OCI-LY1 (cell line): ENCODE data around the gene UBAP1L.

Experiments used
- H2AFZ ChIP-seq: fragments of 200-600 bp; sonication (generic), shearing (Covaris generic); 2 replicates; pipeline ENCODE4 v1.6.0; 2014; ENCODE audit warnings: antibody characterized with exemption, mild to moderate bottlenecking, low read length
- H3F3A ChIP-seq: fragments of 200-600 bp; sonication (generic), shearing (Covaris generic); 2 replicates; pipeline ENCODE4 v1.6.0; 2014; ENCODE audit warnings: mild to moderate bottlenecking, antibody characterized with exemption, low read length, moderate library complexity; ENCODE audit not compliant: insufficient read depth
- H3K27ac ChIP-seq: fragments of 200-600 bp; sonication (generic); 2 replicates; pipeline ENCODE4 v1.5.1; 2014; ENCODE audit warnings: low read length, mixed run types, mild to moderate bottlenecking, low read depth; ENCODE audit not compliant: poor library complexity, severe bottlenecking
- H3K27me3 ChIP-seq: fragments of 200-600 bp; sonication (generic); 2 replicates; pipeline ENCODE4 v1.6.0; 2014; ENCODE audit warnings: antibody characterized with exemption, mild to moderate bottlenecking, low read length, moderate library complexity; ENCODE audit not compliant: insufficient read depth
- H3K36me3 ChIP-seq: fragments of 200-600 bp; sonication (generic); 2 replicates; pipeline ENCODE4 v1.6.1; 2014; ENCODE audit warnings: mild to moderate bottlenecking, antibody characterized with exemption, low read length, moderate library complexity, mixed read lengths; ENCODE audit not compliant: insufficient read depth
- H3K4me1 ChIP-seq: fragments of 200-600 bp; sonication (generic); 2 replicates; pipeline ENCODE4 v1.5.1; 2014; ENCODE audit warnings: mild to moderate bottlenecking, low read length, moderate library complexity; ENCODE audit not compliant: insufficient read depth, severe bottlenecking
- H3K4me2 ChIP-seq: fragments of 200-600 bp; sonication (generic), shearing (Covaris generic); 2 replicates; pipeline ENCODE4 v1.6.1; 2014; ENCODE audit warnings: low read length
- H3K4me3 ChIP-seq: fragments of 200-600 bp; sonication (generic); 2 replicates; pipeline ENCODE4 v1.5.1; 2014; ENCODE audit warnings: low read length, low read depth, mild to moderate bottlenecking, mixed read lengths; ENCODE audit not compliant: poor library complexity, severe bottlenecking
- H3K79me2 ChIP-seq: fragments of 200-600 bp; shearing (Covaris generic); 2 replicates; pipeline ENCODE4 v1.6.1; 2016; ENCODE audit warnings: mixed run types, low read length, mixed read lengths; ENCODE audit not compliant: insufficient read depth
- H3K9ac ChIP-seq: fragments of 200-600 bp; sonication (generic), shearing (Covaris generic); 2 replicates; pipeline ENCODE4 v1.6.1; 2014; ENCODE audit warnings: mild to moderate bottlenecking, low read length, mixed read lengths
- H3K9me2 ChIP-seq: fragments of 200-600 bp; sonication (generic), shearing (Covaris generic); 2 replicates; pipeline ENCODE4 v1.6.1; 2014; ENCODE audit warnings: low read depth, mild to moderate bottlenecking, low read length, mixed read lengths
- H3K9me3 ChIP-seq: fragments of 200-600 bp; shearing (Covaris generic); 2 replicates; pipeline ENCODE4 v1.6.1; 2014; ENCODE audit warnings: low read length, mixed read lengths
- H4K20me1 ChIP-seq: fragments of 200-600 bp; sonication (generic), shearing (Covaris generic); 2 replicates; pipeline ENCODE4 v1.6.0; 2016; ENCODE audit warnings: mild to moderate bottlenecking, low read length; ENCODE audit not compliant: insufficient read depth
- CTCF ChIP-seq: fragments of 200-600 bp; sonication (generic), shearing (Covaris generic); IDR thresholded peaks from 2 replicates; pipeline ENCODE4 v1.5.1; 2017; ENCODE audit warnings: mild to moderate bottlenecking, antibody characterized with exemption, low read length, moderate library complexity, mixed read lengths
- EZH2 ChIP-seq: fragments of 200-600 bp; sonication (generic), shearing (Covaris generic); IDR thresholded peaks from 2 replicates; pipeline ENCODE4 v1.8.0; 2017; ENCODE audit warnings: borderline replicate concordance, mixed run types, mild to moderate bottlenecking, antibody characterized with exemption, low read length, moderate library complexity, mixed read lengths

Gene UBAP1L

GRCh38 chr15:65156692-65157091 lies 41.7 kb upstream of the UBAP1L start:
- H3K27ac ChIP-seq, result no peak overlapping the region
- H3F3A ChIP-seq, result no peaks in the 10 kb centered on the region
- no peaks in the 10 kb centered on the region for H3K4me1 ChIP-seq
- no peak overlapping the region for H3K4me2 ChIP-seq
- no peak overlapping the region for H3K9ac ChIP-seq
- H2AFZ ChIP-seq, result no peak overlapping the region
- H3K27me3 ChIP-seq, result no peaks in the 10 kb centered on the region
- H3K36me3 ChIP-seq, result peaks cover 76% of the 10 kb centered on the region
- no peak overlapping the region for H3K4me3 ChIP-seq
- H3K9me3 ChIP-seq, result no peaks in the 10 kb centered on the region
- H3K79me2 ChIP-seq, result no peaks in the 10 kb centered on the region
- H4K20me1 ChIP-seq, result no peaks in the 10 kb centered on the region
- TF ChIP-seq EZH2 (no peak), CTCF (no peak)
- H3K9me2 ChIP-seq, result no peaks in the 10 kb centered on the region

GRCh38 chr15:65154720-65155119 lies 39.7 kb upstream of the UBAP1L start:
- H3K9me2 ChIP-seq, result no peaks in the 10 kb centered on the region
- H3K9ac ChIP-seq, result no peak overlapping the region
- H3K9me3 ChIP-seq, result no peaks in the 10 kb centered on the region
- H3K79me2 ChIP-seq, result no peaks in the 10 kb centered on the region
- H3K4me2 ChIP-seq, result no peak overlapping the region
- no peaks in the 10 kb centered on the region for H3F3A ChIP-seq
- H2AFZ ChIP-seq, result no peak overlapping the region
- H3K4me3 ChIP-seq, result no peak overlapping the region
- no peaks in the 10 kb centered on the region for H3K4me1 ChIP-seq
- peaks cover 85% of the 10 kb centered on the region for H3K36me3 ChIP-seq
- no peaks in the 10 kb centered on the region for H4K20me1 ChIP-seq
- H3K27ac ChIP-seq, result no peak overlapping the region
- H3K27me3 ChIP-seq, result no peaks in the 10 kb centered on the region
- TF ChIP-seq CTCF (no peak), EZH2 (no peak)

- no peaks in the 10 kb centered on the region for H3K79me2 ChIP-seq
- H3K9ac ChIP-seq, result no peak overlapping the region
- H3F3A ChIP-seq, result no peaks in the 10 kb centered on the region
- H3K27me3 ChIP-seq, result no peaks in the 10 kb centered on the region
- no peaks in the 10 kb centered on the region for H3K9me2 ChIP-seq
- peaks cover 50% of the 10 kb centered on the region for H3K36me3 ChIP-seq
- H3K4me1 ChIP-seq, result no peaks in the 10 kb centered on the region
- no peak overlapping the region for H2AFZ ChIP-seq
- H4K20me1 ChIP-seq, result no peaks in the 10 kb centered on the region
- H3K9me3 ChIP-seq, result no peaks in the 10 kb centered on the region
- H3K4me2 ChIP-seq, result no peak overlapping the region
- no peak overlapping the region for H3K4me3 ChIP-seq
- no peak overlapping the region for H3K27ac ChIP-seq
- TF ChIP-seq EZH2 (no peak), CTCF (no peak)
Observed at GRCh38 chr15:65147902-65148301, 32.9 kb upstream of the UBAP1L start.
